HG03175 (cell line): ENCODE data around the gene SGSM2.
"Not testable (repeated sequence)": the region's sequence is repeated elsewhere in the genome, so short reads cannot be mapped to it uniquely, and the experiment has no call there.

ENCODE experiments used
- ATAC-seq: cut with Tn5 transposase; IDR thresholded peaks from one replicate; pipeline ENCODE4 v1.9.1; 2021; ENCODE audit warnings: mild to moderate bottlenecking, moderate library complexity; ENCODE audit not compliant: unreplicated experiment

Gene SGSM2, protein sequence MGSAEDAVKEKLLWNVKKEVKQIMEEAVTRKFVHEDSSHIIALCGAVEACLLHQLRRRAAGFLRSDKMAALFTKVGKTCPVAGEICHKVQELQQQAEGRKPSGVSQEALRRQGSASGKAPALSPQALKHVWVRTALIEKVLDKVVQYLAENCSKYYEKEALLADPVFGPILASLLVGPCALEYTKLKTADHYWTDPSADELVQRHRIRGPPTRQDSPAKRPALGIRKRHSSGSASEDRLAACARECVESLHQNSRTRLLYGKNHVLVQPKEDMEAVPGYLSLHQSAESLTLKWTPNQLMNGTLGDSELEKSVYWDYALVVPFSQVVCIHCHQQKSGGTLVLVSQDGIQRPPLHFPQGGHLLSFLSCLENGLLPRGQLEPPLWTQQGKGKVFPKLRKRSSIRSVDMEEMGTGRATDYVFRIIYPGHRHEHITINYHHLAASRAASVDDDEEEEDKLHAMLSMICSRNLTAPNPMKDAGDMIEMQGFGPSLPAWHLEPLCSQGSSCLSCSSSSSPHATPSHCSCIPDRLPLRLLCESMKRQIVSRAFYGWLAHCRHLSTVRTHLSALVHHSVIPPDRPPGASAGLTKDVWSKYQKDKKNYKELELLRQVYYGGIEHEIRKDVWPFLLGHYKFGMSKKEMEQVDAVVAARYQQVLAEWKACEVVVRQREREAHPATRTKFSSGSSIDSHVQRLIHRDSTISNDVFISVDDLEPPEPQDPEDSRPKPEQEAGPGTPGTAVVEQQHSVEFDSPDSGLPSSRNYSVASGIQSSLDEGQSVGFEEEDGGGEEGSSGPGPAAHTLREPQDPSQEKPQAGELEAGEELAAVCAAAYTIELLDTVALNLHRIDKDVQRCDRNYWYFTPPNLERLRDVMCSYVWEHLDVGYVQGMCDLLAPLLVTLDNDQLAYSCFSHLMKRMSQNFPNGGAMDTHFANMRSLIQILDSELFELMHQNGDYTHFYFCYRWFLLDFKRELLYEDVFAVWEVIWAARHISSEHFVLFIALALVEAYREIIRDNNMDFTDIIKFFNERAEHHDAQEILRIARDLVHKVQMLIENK

DNA sequence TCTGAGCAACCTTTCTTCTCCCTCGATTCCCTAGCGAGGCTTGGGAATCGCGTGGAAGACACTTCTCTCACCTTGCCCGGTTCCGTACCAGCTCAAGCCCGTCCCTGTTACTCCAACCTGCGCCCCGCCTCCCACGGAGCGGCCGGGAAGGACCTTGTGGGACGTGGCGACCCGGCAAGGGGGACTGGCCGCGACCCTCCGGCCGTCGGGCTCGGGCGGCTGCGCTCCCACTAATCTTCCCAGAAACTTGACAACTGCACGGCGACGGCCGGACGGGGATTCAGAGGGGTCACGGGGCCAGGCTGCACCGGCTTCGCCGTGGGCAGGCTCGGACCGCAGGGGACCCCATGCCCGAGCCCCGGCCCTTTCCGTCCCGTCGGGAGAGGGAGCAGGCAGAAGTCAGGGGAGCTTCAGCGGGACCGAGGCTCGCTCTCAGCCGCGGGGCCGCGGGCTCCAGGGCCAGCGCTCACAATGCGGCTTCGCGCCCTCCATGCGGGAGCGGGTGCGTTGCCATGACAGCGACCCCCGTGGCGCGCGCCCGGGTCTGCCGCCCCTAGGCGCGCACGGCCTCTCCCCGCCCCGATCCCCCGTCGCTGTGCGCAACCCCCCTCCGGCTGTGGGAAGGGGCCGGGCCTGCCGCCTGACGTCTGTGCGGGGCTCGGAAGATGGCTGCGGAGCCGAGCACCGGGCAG is at the start of gene SGSM2:
TSS of gene SGSM2 (plus strand) at position 650 of the 692 bp plus-strand sequence. CDS start 188 bp downstream, outside the sequence.
- peak; percentile 32 for ATAC-seq

DNA sequence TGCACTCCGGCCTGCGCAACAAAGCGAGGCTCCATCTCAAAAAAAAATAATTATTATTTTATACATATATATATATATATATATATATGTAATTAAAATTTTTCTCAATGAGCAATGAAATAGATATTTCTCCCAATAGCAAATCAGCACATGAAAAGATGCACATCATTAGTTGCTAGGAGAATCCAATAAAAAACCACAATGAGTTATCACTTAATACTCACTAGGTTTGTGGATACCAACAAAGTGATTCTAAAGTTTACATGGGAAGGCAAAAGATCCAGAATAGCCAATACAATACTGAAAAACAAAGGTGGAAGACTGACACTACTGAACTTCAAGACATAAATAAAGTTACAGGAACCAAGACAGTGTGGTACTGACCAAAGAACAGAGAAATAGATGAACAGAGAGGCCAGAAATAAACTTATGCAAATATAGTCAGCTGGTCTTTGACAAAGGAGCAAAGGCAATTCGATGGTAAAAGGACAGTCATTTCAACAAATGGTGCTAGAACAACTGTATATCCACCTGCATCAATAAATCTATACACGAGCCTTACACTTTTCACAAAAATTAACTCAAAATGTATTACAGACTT is 47.3 kb upstream of the SGSM2 start:
- no peak for ATAC-seq

DNA sequence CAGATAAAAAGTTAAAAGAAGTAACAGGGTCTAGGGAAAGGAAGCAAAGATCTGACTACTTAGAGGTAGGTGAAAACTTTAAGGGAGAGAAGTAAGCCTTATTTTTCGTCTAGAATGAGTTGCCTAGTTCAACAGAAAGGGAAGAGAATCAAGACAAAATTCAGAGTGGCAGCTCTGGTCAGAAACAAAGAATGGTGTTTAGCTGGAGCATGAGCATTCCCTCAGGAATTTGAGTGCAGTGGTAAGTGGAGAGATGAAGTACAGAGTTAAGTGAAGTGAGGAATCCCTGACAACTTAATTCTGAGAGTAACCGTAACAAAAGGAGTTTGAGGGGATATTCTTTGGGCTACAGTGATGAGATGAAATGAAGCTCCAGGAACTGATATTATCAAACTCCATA is 45.2 kb upstream of the SGSM2 start:
- ATAC-seq, result no peak

DNA sequence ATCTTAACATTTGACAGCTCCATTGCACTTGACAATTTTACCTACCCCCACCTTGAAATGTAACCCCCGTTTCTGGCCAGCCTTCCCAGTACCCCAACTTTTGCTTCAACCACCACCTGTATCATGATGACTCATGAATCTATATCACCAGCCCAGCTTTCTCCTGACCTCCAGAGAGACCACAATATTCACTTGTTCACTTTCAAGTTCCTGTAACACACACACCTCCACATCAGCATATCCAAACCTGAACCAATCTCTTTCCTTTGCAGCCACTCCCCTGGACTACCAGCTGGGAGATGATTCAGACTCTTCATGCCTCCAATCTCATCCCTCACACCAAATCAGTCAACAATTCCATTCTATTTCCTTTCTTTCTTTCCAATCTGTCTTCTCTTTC is 41.7 kb upstream of the SGSM2 start:
- no peak for ATAC-seq

DNA sequence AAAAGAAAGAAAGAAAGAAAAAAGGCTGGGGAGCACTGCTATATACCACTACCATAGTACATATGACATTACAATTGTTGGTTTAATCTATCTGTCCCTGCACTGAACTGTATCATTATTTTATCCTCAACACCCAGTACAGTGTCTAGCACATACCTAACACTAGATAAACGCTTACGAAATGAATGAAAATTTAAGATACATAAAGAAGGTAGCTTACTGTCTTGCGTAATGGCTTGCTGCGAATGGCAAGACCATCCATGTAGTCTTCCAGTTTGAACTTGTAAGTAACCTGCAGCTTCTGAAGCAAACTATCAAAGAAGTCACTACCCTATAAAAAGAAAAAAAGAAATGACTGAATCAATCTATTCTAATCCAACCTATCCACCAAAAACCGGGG is 40.3 kb upstream of the SGSM2 start:
- ATAC-seq, result no peak

DNA sequence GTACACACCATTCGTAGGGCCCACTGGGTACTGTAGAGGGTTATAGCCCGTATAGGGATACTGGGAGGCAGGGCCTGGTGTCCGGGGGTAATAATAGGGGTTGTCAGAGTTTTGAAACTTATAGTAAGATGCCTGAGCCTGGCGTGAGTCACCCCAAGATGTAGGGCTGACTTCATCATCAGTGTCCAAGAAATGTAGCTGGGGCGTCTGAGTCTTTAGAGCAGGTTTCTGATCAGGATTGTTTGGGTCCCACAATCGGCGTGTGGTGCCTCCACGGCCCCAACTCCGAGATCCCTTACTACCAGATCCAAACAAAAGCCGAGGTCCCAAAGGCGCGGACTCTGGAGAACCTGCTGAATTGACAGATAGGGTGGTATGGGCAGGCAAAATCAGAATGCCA is 38.2 kb upstream of the SGSM2 start:
- ATAC-seq, result no peak

DNA sequence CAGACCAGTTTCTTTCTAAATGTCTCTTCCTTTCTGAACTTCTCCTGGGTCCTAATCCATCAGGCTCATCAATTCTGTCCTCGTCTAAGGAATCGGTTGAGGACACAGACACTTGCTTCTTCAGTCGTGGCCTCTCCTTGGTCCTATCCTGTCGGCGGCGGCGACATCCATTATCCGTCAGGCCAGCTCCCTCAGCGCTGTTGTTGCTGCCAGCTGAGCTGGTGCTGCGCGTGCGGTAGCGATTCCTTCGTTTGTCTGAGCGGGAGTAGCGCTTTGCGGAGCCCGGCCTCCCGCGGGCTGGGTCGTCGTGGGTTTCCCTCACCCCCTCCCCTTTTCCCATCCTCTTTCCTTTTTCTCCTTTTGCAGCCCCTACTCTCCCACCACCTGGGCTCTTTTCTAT is 37.5 kb upstream of the SGSM2 start:
- ATAC-seq, result no peak

DNA sequence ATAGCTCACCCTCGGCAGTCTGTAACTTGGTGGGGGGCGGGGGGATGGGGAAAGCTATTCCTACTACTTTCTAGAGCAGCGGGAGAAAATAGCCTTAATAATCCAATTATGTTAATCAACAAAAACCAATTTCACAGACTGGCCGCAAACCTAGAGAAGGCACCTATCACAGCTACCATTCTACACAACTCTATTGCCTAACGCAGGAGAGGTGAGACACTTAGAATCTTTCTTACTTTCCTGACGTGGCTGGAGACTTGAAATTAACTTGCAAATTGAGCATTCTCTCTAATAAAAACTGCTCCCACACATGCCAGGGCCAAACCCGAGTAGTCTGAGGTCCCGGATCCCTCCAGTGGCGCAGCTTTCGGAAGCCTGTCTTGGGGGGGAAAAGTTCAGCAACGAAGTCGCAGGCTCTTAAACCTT is 34.5 kb upstream of the SGSM2 start:
- no peak for ATAC-seq

DNA sequence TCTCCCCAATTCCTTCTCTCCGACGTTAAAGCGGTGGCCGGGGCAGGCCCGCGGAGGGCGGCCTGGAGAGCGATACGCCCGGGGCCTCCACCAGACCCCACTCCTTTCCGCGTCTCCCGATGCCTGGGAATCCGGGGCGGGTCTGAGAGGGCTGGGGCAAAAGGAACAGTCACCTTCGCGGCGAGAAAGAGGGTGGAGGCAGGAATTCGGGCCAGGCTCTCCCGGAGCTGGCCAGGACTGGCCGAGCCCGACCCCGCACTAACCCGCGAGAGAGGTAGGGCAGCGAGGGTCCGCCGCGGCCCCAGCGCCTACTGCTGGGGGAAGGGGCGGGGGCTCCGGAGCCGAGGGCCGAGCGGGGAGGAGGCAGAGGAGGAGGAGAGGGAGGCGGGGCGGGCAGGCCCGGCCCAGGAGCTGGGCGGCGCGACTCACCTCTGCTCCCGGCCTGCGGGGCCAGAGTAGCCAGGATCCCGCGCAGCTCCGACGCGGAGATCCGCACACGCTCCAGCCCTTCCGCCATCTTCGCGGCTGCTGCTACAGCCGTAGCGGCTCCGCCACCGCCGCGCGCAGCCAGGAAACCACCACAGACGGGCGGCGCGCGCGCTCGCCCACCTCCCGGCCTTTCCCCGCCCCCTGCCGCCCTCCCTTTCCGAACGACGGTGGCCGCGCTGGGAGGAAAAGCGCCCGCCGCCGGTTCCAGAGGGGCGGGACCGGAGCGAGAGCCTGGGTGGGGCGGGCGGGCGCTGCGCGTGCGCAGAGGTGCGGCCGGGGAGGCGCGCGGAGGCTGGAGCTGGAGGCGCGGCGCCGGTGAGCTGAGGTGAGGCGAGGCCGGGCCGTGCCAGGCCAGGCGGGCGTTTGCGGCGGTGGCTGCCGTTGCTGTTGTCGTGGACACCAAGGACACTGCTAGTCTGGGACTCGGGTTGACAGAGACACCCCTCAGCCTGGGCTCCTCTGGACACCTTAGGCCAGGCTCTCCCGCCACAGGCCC is 33.8 kb upstream of the SGSM2 start, which contains the start of the genes SMG6 and SRR:
TSS of gene SMG6 (minus strand) at position 582 of the 985 bp plus-strand sequence. CDS start at position 517, 65 bp downstream.
TSS of gene SRR (plus strand) at position 747 of the 985 bp plus-strand sequence. CDS start 11,611 bp downstream, outside the sequence.
- peak; percentile 80 for ATAC-seq

DNA sequence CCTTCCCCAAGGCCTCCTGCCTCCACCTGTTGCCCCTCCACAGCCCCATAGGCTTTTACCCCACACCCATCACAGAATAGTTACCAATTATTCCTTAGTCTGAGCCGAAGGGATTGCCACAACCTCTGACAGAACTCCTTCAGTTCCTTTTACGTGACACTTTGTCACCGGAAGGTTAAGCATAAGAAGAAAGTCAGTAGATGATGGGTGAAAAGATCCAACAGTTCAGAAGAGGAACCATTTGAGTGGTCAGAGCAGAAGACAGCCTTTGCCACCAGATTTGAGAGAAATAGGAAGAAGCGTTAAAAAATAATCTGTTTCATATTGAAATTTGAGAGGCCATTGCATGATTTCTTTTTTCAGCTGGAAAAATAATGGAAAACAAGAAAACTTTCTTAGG is 32.4 kb upstream of the SGSM2 start:
- no peak for ATAC-seq

DNA sequence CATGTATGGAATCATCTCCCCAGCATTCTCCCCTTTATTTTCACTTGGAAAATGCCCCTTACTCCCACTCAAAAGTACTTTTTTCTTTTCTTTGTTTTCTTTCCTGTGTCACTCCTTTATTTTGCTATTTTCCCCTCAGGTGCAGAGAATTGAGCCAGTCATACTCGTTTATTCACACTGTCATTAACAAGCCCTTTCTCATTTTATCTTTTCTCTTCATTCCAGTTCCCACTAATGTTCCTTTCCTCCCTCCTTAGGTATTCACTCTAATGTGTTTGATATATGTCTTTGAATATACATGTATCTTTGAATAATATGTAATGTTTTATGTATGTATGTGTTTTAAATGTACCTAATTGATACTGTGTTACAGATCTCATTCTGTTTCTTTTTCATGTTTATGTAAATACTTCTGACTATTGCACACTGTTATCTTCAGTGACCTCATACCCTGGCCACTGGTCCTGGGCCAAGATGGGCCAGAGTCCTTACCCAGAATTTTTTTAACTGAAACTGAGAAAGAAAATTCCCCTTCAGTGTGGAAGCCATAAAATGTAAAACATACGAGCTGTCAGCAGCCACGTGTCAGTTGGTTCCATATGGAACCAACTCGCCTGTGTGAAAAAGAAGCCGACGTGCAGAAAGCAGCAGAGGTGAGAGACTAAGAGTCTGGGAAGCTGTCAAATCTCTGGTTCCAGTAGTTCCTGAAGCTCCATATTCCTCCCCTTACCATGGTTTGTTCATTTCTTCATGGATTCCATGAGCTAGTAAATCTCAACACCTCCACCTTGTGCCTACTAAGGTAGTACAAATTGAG is 27.8 kb upstream of the SGSM2 start:
- ATAC-seq, result no peak

DNA sequence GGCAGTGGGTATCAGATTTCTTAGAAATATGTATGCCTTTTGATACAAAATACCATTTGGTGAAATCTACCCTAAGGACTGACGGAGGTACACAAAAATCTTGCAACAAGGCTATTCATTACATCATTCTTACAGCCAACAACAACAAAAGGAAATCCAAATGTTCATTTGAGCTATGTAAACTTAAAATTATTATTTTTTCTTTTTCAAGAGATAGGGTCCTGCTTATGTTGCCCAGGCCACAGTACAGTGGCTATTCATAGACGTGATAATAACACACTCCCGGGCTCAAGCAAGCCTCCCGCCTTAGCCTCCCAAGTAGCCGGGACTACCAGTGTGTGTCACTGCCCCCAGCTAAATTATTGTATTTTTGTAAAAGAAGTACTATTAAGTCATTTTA is 24.6 kb upstream of the SGSM2 start:
- no peak for ATAC-seq

DNA sequence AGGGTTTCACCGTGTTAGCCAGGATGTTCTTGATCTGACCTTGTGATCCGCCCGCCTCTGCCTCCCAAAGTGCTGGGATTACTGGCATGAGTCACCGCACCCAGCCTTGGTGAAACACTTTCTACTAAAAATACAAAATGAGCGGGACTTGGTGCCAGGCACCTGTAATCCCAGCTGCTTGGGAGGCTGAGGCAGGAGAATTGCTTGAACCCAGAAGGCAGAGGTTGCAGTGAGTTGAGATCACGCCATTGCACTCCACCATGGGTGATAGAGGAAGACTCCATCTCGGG is 20.4 kb upstream of the SGSM2 start:
- not testable (repeated sequence) for ATAC-seq

DNA sequence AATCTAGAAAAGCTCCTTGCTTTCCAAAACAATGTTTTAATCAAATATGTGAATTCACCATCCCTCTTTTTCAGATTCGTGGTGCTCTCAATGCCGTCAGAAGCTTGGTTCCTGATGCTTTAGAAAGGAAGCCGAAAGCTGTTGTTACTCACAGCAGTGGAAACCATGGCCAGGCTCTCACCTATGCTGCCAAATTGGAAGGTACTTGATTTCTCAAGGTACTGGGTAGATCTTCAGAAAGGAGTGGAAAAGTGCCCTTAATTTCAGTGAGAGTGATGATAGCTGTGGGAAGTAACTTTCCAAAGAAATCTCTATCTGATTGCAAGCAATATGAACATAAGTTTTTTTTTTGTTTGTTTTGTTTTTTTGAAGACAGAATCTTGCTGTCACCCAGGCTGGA is 19.5 kb upstream of the SGSM2 start:
- ATAC-seq, result no peak

DNA sequence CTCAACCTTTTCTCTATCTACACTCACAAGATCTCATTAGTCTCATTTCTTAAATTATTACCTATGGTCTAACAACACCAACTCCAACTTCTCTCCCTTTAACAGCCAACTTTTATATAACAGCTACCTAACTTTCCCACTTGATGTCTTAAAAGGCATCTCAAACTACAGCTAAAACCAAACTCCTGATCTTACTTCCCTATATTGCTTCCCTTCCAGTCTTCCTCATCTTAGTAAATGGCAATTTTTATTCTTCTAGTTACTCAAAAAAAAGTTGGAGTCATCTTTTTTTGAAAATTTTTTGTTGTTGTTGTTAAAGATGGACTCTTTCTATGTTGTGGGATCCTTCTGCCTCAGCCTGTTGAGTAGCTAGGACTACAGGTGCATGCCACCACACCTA is 18.2 kb upstream of the SGSM2 start:
- ATAC-seq, result no peak

DNA sequence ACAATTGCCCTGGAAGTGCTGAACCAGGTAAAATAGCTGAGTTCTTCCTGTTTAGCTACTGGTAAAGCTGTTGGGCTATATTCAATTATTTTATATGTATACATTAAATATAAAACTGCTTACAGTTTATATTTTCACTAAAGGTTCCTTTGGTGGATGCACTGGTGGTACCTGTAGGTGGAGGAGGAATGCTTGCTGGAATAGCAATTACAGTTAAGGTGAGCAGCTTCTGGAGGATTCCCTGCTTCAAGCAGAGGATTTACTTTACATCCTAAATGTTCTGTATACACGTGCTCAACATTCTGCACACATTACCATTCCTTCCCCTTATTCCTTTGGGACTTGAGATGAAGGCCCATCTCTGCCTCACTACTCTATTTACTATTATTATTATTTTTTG is 15.9 kb upstream of the SGSM2 start:
- no peak for ATAC-seq

DNA sequence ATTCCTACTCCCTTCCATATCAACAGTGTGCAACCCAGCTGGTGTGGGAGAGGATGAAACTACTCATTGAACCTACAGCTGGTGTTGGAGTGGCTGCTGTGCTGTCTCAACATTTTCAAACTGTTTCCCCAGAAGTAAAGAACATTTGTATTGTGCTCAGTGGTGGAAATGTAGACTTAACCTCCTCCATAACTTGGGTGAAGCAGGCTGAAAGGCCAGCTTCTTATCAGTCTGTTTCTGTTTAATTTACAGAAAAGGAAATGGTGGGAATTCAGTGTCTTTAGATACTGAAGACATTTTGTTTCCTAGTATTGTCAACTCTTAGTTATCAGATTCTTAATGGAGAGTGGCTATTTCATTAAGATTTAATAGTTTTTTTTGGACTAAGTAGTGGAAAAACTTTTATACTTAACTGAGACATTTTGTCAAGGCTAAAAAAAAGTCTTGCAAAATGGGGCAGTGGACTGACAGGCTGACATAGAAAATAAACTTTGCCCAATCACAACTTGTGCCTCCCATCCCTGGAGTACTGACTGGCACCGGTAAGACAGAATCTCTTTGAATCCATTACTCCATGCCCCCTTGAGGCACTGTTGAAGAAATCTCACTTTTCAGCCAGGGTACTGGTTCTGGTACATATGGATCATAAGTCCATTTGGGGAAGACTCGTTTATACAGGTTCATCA is 13.5 kb upstream of the SGSM2 start:
- ATAC-seq, result no peak

DNA sequence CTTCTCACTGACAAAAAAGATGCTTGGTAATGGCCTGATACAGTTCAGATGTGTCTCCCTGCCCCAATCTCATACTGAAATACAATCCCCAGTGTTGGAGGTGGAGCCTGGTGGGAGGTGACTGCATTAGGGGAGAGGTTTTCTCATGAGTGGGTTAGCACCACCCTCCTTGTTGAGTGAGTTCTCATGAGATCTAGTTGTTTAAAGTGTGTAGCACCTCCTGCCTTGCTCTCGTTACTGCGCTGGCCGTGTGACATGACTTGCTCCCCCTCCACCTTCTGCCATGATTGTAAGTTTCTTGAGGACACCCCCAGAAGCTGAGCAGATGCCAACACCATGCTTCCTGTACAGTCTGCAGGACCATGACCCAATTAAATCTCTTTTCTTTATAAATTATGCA is 6.0 kb upstream of the SGSM2 start:
- ATAC-seq, result no peak
